Keratinocyte (primary cell): ENCODE measurements around the gene PRM1.

Experiments used
- EZH2 ChIP-seq: IDR thresholded peaks from one replicate; pipeline ENCODE4 v1.6.1; 2012; ENCODE audit warnings: inconsistent platforms, mild to moderate bottlenecking, low read length, moderate library complexity
- TF ChIP-seq, protein P1 (sequence below), 3 experiments: IDR thresholded peaks in 1 of 3; conservative IDR thresholded peaks in 1 of 3; optimal IDR thresholded peaks in 1 of 3; 2 replicates in 2 of 3; 3 replicates in 1 of 3; pipeline versions ENCODE3 to v1.5.1; 2011; ENCODE audit warnings: low read length in 3 of 3, mild to moderate bottlenecking in 3 of 3, moderate library complexity in 2 of 3, control low read depth in 1 of 3, inconsistent platforms in 1 of 3; ENCODE audit not compliant: insufficient read depth in 2 of 3; ENCODE audit errors: extremely low read depth in 1 of 3

DNA sequence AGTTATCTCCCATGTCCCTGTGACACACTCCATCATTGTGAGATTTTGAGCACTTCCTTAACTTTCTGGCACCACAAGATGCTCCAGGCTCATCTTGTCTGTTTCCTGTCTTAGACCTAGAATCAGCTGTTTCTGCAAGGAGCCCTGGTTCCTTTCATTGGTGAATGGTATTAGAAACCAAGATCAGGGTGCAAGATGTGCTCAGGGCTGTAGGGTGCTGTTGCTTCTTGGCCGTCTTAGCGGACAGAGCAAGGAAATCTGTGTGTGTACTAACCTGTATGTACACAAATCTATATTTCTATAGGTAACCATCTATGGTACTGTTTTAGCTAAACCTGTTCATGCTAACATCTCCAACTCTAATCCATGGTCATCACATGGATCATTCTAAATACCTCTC, 8.1 kb upstream of the PRM1 start:
- TF ChIP-seq, protein P1, sequence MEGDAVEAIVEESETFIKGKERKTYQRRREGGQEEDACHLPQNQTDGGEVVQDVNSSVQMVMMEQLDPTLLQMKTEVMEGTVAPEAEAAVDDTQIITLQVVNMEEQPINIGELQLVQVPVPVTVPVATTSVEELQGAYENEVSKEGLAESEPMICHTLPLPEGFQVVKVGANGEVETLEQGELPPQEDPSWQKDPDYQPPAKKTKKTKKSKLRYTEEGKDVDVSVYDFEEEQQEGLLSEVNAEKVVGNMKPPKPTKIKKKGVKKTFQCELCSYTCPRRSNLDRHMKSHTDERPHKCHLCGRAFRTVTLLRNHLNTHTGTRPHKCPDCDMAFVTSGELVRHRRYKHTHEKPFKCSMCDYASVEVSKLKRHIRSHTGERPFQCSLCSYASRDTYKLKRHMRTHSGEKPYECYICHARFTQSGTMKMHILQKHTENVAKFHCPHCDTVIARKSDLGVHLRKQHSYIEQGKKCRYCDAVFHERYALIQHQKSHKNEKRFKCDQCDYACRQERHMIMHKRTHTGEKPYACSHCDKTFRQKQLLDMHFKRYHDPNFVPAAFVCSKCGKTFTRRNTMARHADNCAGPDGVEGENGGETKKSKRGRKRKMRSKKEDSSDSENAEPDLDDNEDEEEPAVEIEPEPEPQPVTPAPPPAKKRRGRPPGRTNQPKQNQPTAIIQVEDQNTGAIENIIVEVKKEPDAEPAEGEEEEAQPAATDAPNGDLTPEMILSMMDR (optimal IDR thresholded peaks at IDR 0.05 in 1 of 3, IDR thresholded peaks at IDR 0.05 in 1 of 3, conservative IDR thresholded peaks at IDR 0.05 in 1 of 3; ENCODE audit: extremely low read depth in 1 of 3, insufficient read depth in 2 of 3, low read length in 3 of 3) = no peak
- TF ChIP-seq EZH2 = no peak
